Stimulated activated CD8-positive, alpha-beta memory T cell treated with anti-CD3 and anti-CD28 coated beads, Interleukin-12 subunit alpha, Interleukin-12 subunit beta, amount 100 ng/mL, for 4 hours (primary cell): Measurements from ENCODE around the gene CTU1.
"Not testable (repeated sequence)": the region's sequence is repeated elsewhere in the genome, so short reads cannot be mapped to it uniquely, and the experiment has no call there.

Source experiments
- DNase-seq: peaks from one replicate; pipeline ENCODE4 v3.0.0-alpha.2; 2020; ENCODE audit warnings: low read depth

CTU1 gene

DNA sequence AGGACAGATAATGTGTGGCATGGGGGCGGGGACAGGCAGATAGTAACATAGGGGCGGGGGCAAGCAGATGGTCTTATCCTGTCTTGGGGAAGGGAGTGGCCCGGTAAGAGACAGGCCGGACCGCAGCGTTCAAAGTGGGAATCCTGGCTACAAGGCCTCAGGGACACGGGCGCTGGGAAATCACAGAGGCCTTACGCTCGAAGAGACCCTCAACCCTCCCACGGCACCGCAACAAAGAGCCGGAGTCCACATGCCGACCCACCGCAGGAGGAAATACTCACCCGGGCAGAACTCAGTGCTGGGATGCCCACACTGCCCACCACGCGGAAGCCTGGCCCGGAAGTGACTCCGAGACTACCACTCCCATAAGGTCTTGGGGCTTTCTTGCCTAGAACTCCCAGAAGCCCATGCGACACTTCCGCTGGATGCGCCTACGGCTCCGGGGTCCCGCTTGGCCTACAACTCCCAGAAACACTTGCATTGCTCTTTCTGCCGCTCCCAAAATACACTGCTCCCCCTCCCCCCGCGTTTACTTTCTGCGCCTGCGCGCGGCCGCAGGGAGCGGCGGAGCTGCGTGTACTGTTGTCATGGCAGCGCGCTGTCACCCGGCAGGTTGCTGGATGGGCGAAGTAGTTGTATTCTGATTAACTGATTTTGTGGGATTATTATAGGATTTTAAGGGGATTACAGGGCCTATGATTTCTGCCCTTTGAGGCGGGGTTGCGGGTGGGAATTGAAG is at the start of gene CTU1:
TSS of gene CTU1 (minus strand) at position 344 of the 739 bp plus-strand sequence. CDS start 3,840 bp downstream, outside the sequence.
- peak; percentile 96 for DNase-seq

DNA sequence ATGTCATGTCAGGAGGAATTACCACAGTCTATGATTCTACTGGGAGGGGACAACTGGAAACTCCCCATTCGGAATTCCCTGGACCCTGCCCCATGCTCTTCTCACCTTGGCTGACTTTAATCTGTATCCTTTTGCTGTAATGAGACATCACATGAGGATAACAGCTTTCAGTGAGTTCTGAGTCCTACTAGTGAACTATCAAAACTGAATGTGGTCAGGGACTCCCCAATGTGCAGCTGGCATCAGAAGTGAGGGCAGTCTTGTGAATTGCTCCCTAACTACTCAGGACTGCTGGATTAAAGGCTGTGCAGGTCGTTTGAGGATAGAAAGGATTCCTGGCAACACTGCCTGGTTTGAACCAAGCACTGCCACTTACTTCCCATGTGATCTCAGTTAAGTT is 49.1 kb upstream of the CTU1 start:
- no peak for DNase-seq

DNA sequence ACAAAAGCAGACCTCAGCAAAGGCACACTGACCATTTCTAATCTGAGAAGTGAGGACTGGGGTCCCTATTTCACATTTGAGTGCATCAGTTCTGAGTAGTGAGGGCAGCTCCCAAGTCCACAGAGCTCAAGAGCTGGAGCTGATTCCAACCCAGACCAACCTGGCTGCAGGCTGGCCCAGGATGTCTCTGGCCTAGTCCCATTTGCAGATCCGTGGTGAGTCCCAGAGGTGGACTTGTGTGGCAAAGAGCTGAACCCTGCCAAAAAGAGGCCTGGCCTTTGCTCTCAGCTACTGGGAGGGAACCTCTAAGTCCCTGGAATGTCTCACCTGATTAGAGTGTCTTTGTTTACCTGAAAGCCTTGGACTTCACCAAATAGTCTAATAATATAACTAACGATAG is 48.5 kb upstream of the CTU1 start:
- DNase-seq, result no peak

DNA sequence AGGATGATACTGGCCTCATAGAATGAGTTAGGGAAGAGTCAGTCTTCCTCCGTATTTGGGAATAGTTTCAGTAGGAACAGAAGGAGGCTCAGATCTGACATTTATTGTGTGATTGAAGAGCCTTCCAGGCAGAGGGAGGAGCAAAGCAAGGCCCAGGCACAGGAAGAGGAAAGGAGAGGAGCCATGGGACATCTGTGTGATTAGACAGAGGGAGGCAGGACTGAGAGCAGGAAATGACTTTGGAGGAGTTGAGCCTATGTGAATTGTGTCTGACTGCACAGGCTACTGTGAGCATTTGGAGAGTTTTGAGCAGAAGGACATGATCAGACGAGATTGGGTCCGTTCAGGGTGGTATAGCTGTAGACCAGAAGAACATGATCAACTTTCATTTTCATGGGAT is 42.4 kb upstream of the CTU1 start:
- no peak for DNase-seq

DNA sequence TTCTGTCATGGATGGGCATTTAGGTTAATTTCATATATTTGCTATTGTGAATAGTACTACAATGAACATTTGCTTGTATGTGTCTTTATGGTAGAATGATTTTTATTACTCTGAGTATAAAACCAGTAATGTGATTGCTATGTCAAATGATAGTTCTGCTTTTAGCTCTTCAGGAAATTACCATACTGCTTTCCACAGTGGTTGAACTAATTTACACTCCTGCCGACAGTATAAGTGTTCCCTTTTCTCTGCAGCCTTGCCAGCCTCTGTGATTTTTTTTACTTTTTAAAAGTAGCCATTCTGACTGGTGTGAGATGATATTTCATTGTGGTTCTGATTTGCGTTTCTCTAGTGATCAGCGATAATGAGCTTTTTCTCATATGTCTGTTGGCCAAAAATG is 40.4 kb upstream of the CTU1 start:
- no peak for DNase-seq

DNA sequence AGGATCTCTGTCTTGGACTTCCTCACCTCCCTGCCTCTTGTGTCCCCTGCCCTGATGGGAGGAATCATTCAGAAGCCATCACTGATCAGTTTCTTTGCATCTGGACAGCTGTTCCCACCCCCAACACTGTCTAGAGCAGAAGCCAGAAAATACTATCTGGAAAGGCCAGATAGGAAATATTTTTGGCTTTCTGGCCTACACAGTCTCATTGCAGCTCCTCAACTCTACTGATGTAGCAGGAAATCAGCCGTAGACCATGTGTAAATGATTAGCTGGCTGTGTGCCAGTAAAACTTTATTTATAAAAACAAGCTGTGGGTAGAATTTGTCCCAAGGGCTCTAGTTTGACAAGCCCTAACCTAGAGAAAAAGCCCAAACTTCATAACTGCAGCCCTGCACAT is 39.5 kb upstream of the CTU1 start:
- no peak for DNase-seq

DNA sequence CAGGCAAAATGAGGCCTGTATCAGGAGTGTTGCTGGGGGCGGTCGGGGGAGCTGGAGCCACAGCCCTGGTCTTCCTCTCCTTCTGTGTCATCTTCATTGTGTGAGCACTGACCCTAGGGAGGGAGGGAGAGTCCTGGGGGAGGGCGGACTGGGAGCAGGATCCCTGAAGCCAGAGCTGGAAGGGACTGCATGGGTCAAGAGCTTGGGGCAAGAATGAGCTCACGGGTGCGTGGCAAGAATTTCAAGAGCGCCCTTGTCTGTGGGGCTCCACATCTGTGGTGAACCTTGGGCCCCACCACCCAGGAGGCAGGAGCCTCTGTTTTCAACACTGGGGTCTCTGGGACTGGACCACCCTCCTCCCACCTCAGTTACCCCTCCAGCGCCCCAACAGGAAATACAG is 38.5 kb upstream of the CTU1 start:
- no peak for DNase-seq

DNA sequence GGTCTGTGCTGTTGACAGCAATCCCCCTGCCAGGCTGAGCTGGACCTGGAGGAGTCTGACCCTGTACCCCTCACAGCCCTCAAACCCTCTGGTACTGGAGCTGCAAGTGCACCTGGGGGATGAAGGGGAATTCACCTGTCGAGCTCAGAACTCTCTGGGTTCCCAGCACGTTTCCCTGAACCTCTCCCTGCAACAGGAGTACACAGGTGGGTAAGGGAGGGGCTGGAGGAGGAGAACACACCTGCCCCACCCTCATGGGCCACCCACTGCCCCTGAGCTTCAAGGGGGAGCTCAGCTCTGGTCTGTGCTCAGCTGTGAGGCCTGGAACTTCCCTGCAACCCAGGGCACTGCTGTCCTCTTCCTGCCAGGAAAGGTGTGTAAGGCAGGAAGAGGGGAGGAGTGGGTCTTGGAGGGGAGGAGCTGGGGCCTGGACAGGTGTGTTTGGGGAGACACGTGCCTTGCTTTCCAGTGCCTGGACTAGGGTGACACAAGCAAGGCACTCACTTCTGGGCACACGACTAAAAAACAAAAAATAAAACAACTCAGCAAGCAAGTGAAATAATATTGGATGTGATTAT is 37.8 kb upstream of the CTU1 start:
- no peak for DNase-seq

DNA sequence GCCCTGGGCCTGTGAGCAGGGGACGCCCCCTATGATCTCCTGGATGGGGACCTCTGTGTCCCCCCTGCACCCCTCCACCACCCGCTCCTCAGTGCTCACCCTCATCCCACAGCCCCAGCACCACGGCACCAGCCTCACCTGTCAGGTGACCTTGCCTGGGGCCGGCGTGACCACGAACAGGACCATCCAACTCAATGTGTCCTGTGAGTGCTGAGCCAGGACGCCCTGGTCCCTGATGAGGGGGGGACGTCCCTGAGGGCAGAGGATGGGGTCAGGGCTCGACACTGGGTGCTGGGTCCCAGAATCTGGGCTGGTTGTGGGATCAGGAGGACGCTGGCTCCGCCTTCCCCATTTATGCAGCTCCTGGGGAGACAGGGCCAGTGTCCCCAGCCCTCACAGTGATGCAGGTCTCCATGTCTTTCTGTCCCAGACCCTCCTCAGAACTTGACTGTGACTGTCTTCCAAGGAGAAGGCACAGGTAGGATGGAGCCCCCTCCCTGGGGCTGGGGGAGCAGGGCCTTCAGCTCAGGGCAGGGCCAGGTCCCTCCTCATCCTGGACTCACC is 36.4 kb upstream of the CTU1 start:
- no peak for DNase-seq

DNA sequence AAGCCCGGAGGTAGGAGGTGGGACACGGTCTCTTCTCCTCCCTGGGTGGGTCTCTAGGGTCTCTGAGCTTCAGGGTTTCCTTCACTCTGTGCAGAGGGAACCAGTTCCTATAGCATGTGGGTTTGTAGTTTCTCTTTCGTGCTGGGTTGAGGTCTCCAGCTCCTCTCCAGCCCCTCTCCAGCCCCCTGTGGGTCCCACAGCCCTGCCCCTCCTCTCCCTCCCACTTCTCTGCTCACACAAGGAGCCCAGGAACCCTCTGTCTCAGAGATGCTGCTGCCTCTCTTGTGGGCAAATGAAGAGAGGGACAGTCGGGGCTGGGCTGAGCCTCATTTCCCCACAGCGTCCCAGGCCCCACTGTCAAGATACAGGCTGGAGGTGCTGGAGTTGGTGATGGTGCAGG is 35.3 kb upstream of the CTU1 start:
- DNase-seq, result no peak

DNA sequence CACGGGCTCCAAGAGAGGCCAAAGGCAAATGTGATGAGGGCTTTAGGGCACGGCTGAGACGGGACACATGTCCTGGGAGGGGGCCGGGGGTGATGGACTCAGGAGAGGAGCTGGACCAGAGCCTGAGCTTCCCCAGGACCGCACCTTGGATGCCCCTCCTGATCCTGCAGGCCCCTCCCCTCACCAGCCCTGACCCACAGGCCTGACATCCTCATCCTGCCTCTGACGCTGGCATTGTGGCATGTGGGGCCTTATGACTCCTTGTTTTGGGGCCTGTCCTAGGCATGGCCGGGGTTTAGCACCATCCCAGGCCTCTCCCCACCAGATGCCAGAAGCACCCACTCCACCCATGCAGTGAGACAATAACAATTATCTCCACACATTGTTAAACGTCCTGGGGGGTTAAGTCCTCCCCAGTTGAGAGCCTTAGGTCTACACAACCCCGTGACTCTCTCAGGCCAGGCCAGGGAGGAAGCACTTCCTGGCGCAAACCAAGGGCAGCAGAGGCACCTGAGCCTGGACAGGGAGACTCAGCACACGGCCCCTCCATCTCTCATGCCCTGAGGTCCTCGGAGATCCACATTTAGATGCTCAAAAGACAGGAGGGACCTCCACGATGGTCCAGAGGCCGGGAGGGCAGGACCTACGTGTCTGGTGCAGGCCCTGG is 34.7 kb upstream of the CTU1 start:
- DNase-seq, result not testable (repeated sequence)

DNA sequence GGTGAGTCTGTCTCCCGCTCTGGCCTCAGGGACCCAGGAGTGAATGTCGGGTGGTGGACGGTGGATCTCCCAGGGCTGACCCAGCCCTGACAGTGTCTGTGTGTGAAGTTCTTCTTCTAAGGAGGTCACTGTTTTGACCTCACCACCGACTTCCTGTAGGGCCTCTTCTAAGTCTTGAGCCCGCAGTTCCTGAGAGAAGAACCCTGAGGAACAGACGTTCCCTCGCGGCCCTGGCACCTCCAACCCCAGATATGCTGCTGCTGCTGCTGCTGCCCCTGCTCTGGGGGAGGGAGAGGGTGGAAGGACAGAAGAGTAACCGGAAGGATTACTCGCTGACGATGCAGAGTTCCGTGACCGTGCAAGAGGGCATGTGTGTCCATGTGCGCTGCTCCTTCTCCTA is 33.9 kb upstream of the CTU1 start, which contains the start of gene SIGLEC7:
TSS of gene SIGLEC7 (plus strand) at position 183 of the 400 bp plus-strand sequence. CDS start at position 252, 69 bp downstream.
- no peak for DNase-seq

DNA sequence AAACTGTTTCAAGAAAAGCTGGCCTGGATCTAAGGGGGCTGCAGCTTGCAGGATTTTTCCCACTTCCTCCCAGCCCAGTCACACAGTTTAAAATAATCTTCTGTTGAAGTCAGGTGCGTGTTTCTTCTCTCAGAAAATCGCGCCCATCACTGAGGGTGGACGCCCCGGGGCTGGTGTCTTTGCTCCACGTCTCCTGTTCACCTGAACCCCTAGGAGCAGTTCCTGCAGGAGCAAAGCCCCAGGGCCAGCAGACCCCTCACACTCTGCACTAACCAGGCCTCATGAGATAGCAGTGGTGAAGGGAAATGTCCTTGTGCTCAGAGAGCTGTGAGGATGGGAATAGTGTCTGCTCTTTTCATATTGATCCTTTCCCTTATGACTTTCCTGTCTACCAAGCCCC is 33.0 kb upstream of the CTU1 start:
- no peak for DNase-seq

DNA sequence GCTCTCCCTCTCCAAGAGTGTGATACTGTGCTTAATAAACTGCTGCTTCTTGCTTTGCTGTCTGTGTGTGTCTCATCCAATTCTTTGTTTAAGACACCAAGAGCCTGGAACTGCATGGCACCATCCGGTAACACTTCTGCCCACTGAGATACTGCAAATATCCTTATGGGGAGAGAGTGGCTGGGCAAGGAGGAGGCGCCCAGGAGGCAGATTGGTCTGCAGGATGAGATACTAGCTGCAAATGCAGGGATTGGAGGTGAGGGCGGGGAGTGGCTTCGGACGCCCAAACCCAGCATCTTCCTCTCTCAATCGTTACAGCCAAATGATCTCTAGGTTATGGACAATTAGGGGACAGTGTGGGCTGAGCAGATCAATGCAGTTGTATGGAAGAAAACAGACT is 32.2 kb upstream of the CTU1 start:
- no peak for DNase-seq

DNA sequence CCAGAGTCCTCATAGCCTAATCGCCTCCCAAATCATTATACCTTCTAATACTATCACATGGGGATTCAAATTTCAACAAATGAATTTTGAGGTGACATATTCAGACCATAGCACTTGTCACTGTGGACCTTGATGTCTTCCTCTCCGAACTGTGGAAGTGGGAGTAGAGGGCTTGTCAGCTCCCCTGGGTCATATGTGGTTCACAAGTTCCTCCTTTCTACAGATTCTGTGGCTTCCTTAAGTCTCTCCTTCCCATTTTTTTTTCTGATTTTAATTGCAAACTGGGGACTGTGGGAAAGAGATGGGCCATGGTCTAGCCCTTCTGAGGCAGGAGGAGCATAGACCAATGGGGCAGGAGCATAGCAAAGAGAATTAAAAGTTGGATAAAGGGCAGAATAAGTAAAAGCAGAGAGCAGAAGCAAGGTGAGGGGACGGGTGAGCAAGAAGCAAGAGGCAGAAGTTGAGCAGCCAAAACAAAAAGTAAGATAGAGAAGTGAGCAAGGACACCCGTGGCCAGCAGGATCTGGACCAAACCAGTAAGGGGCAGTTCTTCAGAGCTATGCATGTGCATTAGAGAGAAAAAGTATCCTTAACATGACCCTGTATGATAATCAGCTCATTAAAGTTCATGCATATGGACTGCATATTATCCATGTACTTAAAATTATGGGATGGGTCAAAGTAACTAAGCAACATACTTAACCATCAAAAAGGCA is 31.2 kb upstream of the CTU1 start:
- no peak for DNase-seq

DNA sequence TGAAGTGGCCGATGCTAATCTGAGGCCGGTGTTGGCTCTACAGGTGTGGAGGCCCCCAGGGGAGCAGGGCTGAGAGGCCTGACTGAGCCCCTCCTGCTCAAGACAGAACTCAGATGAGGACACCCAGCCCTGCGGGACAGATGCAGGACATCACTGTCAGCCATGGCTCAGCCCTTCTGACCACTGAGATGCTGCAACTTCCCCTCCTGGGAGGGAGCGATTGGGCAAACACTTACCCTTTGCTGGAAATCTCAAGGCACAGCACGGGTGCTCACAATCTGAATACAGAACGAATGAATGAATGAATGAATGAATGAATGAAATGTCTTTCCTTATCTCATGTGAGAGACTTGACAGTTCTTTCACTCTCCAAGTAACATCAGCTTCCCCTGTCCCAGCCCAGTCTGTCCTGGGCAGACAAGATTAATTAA is 30.4 kb upstream of the CTU1 start:
- no peak for DNase-seq

DNA sequence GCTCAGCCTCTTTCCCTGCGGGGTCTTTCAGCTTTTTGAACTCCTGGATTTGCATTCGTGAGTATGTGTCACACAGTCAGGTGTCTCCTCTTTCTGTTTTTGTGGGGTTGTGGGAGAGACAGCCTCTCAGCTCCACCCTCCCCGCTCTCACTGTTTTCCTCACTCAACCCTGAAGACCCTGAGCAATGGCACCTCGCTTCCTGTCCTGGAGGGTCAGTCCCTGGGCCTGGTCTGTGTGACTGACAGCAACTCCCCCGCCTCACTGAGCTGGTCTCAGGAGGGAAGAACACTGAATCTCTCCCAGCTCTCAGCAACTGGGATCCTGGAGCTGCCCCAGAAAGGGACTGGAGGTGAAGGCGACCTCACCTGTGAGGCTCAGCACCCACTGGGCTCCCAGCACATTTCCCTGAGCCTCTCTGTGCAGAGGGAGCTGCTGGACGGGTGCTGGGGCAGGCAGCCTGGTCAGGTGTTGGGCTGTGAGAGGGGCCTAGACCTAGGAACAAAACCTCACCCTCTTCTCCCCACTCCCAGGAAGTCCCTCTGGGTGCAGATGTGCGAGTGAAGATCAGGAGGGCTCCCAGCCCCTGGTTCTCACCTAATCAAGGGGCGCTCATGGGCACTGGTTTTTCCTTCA is 29.7 kb upstream of the CTU1 start:
- DNase-seq, result no peak

DNA sequence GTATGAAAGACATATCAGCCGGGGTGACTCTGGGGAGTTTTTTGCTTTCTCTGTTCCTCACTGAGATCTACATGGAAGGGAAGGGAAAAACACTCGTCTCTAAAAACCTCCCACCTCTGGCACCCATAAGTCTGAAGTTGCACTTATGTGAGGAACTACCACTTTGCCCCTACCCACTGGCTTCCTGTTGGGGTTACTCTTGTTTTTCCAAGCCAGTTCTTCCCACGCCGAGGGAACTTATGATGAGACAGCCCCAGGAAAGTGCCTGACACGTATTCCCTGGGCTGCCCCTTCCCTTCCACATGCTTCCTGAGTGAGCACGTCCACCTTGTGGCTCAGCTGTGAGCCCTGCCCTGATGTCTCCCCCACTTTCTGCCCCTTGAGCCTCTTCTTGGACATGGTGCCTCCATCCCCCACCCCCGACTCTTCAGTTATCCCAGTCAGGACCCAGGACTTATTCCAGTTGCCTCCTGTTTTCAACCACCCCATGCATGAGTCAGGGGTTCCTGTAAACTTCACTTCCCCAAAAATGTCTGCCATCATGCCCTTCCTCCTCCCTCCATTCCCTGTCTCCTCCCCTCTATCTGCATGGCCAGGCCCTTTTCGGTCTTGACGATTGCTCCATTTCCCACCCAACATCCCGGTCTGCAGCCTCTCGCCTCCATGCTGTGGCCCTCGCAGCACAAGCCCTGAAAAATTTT is 28.8 kb upstream of the CTU1 start:
- no peak for DNase-seq

DNA sequence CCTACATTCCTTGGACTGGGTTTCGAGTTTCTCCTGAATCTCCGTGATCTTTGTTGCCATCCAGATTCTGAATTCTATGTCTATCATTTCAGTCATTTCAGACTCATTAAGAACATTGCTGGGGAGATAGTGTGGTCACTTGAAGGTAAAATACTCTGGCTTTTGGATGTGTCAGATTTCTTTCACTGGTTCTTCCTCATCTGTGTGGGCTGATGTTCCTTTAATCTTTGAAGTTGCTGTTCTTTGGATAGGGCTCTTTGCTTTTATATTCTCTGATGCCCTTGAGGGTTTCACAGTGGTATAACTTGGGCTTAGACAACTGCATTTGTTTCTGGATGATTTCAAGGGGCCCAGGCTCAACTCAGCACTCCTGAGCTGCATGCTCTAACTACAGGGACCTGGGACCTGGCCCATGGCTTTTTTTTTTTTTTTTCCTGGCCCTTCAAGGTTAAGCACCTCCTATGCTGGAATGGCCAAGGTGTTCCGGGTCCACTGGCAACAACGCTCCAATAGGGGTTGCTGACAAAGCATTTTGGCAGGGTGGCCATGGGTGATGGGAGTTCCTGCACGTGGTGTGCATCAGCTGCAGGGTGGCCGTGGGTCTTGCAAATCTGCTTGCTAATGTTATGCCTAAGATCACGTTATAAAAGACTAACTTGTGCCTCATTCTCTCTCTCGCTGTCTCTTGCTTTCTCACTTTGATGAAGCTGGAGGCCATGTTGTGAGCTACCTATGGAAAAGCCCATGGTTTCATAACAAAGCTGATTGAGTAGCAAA is 28.0 kb upstream of the CTU1 start:
- no peak for DNase-seq

DNA sequence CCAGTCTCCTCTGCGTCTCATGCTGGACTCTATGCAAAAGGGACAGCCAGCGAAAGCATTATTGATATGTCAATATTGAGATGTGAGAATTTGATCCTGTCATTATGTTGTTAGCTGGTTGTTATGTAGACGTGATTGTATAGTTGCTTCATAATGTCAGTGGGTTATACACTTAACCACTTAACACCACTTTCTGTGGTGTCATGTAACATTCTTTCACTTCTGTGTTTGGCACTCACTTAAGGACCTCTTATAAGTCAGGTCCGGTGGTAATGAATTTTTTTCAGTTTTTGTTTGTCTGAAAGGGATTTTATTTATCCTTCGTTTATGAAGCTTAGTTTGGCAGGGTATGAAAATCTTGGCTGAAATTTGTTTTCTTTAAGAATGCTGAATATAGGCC is 26.8 kb upstream of the CTU1 start:
- no peak for DNase-seq
